ENCODE measurements around the gene PNPLA3. TPM values are rescaled to one million over a fixed set of nuclear protein-coding genes. Genes with fewer than 3 reads are reported as not detected.

Gene PNPLA3
- total RNA-seq, 1 experiment from 2014 or later: 0.36 TPM

DNA sequence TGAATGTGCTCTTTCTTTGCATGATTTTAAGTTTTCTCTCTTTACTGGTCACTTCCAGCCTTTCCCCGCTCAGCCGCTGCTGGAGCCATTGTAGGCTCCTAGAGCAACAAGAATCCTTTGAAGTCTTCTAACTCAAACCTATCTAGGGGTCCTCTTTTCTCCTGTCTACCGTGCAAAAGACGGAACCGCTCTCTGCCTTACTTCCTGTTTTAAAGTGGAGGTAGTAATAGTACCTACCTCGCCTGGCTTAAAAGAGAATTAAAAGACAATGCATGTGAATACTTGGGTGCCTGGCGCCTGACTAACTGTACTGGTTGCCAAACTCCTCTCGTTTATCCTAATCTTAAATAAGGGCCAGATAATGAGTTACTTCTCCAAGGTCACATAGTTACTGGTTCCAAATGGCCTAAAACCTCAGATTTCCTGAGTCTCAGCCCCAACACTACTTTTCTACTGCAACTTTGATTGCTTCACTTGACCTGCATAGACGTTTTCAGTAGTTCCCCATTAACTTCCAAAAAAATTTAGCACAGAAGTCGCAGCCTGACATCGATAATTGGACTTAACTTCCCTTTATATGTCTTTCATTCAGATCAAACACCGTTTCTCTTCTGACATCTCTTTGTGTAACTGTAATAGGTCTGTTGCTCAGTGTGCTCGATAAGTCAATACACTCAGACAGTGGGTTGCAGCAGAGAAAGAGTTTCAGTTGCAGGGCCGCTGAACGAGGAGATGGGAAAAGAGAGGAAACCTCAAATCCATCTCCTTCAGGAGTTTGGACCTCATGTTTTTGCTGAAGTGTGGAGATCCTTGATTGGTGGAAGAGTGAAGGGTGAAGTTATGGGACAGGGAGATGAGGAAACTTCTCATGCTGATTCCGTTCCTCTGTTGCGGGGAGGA is 32.5 kb downstream of the PNPLA3 start:
- Histone ChIP-seq H3K4me3 (ENCODE audit: low read length) (peak overlapping the region; percentile 91), H3K4me1 (ENCODE audit: insufficient read depth, low read length) (peaks cover 27% of the 10 kb centered on the region), H3F3A (ENCODE audit: low read length, unreplicated experiment) (no peaks in the 10 kb centered on the region), H4K20me1 (ENCODE audit: low read length) (no peaks in the 10 kb centered on the region), H2AFZ (ENCODE audit: low read length) (peak overlapping the region; percentile 84), H3K36me3 (ENCODE audit: low read depth, low read length) (no peaks in the 10 kb centered on the region; the same call in 1 of the 2 replicates), H3K9ac (ENCODE audit: low read length) (peak overlapping the region; percentile 95), H3K4me2 (ENCODE audit: low read length) (peak overlapping the region; percentile 99), H3K79me2 (ENCODE audit: low read length) (peaks cover 69% of the 10 kb centered on the region), H3K9me2 (replicated peaks; ENCODE audit: low read length) (no peaks in the 10 kb centered on the region), H3K27ac (ENCODE audit: low read length) (peak overlapping the region; percentile 83), H3K27me3 (ENCODE audit: low read length) (no peaks in the 10 kb centered on the region), H3K9me3 (ENCODE audit: low read length) (no peaks in the 10 kb centered on the region)
- TSS peak; percentile 52 for BruUV-seq (replicated peaks)
- DNase-seq (no peak), ATAC-seq (peak; percentile 12; the same call in 1 of the 2 replicates)
- POLR2A ChIA-PET (ENCODE audit: unreplicated experiment): no interaction called here
- CTCF ChIA-PET: no interaction called here
- TF ChIP-seq EZH2 (IDR thresholded peaks at IDR 0.05; ENCODE audit: low read length, unreplicated experiment) (no peak), EZH2phosphoT487 (IDR thresholded peaks at IDR 0.05; ENCODE audit: borderline replicate concordance, low read length) (no peak)
- TF ChIP-seq, protein P1, sequence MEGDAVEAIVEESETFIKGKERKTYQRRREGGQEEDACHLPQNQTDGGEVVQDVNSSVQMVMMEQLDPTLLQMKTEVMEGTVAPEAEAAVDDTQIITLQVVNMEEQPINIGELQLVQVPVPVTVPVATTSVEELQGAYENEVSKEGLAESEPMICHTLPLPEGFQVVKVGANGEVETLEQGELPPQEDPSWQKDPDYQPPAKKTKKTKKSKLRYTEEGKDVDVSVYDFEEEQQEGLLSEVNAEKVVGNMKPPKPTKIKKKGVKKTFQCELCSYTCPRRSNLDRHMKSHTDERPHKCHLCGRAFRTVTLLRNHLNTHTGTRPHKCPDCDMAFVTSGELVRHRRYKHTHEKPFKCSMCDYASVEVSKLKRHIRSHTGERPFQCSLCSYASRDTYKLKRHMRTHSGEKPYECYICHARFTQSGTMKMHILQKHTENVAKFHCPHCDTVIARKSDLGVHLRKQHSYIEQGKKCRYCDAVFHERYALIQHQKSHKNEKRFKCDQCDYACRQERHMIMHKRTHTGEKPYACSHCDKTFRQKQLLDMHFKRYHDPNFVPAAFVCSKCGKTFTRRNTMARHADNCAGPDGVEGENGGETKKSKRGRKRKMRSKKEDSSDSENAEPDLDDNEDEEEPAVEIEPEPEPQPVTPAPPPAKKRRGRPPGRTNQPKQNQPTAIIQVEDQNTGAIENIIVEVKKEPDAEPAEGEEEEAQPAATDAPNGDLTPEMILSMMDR (conservative IDR thresholded peaks at IDR 0.05; ENCODE audit: low read depth, low read length): no peak
- intact Hi-C loops (cut with micrococcal nuclease): no loop called here

DNA sequence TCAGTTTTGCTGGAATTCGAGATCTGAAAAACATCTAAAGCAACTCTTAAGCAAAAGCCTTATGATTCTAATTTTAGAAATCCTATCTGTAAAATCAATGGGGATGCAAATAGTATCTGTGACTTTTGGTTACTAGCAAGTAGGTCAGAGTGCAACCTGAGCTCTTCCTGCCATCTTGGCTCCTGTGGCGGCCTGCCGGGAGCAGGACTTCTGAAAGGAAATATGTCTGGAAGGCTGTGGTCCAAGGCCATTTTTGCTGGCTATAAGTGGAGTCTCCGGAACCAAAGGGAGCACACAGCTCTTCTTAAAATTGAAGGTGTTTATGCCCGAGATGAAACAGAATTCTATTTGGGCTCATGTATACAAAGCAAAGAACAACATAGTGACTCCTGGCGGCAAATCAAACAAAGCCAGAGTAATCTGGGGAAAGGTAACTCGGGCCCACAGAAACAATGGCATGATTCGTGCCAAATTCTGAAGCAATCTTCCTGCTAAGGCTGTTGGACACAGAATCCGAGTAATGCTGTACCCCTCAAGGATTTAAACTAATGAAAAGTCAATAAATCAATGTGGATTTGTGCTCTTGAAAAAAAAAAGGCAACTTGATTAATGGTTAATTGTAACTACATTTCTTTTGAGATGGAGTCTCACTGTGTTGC is 33.3 kb downstream of the PNPLA3 start:
- Histone ChIP-seq H2AFZ (ENCODE audit: low read length) (no peak overlapping the region), H3K9me2 (replicated peaks; ENCODE audit: low read length) (no peaks in the 10 kb centered on the region), H3K27ac (ENCODE audit: low read length) (peak overlapping the region; percentile 83; the same call in 1 of the 2 replicates), H3K36me3 (ENCODE audit: low read depth, low read length) (no peaks in the 10 kb centered on the region; the same call in 1 of the 2 replicates), H3K79me2 (ENCODE audit: low read length) (peaks cover 73% of the 10 kb centered on the region), H3K27me3 (ENCODE audit: low read length) (no peaks in the 10 kb centered on the region), H3K4me1 (ENCODE audit: insufficient read depth, low read length) (peaks cover 27% of the 10 kb centered on the region), H3K4me3 (ENCODE audit: low read length) (peak overlapping the region; percentile 91), H3K4me2 (ENCODE audit: low read length) (peak overlapping the region; percentile 99), H3K9ac (ENCODE audit: low read length) (no peak overlapping the region), H3K9me3 (ENCODE audit: low read length) (no peaks in the 10 kb centered on the region), H3F3A (ENCODE audit: low read length, unreplicated experiment) (no peaks in the 10 kb centered on the region), H4K20me1 (ENCODE audit: low read length) (no peaks in the 10 kb centered on the region)
- ChIA-PET CTCF (no interaction called here), POLR2A (ENCODE audit: unreplicated experiment) (interaction anchor here (0.7 kb wide), 1 partner anchor 34 kb away, joined by 4 read pairs; no protein-coding TSS in a partner anchor)
- DNase-seq (peak; percentile 62), ATAC-seq (no peak)
- intact Hi-C loops (cut with micrococcal nuclease): no loop called here
- TF ChIP-seq EZH2 (IDR thresholded peaks at IDR 0.05; ENCODE audit: low read length, unreplicated experiment): no peak
- TF ChIP-seq, protein P1 (conservative IDR thresholded peaks at IDR 0.05; ENCODE audit: low read depth, low read length): no peak
- TF ChIP-seq EZH2phosphoT487 (IDR thresholded peaks at IDR 0.05; ENCODE audit: borderline replicate concordance, low read length): no peak
- BruUV-seq (replicated peaks): no TSS peak
